Liver (tissue), 9 donors: ENCODE results near the gene CEP120. TPM values are rescaled to one million over a fixed set of nuclear protein-coding genes. Genes with fewer than 3 reads are reported as not detected.
A peak's percentile ranks its signal among the peaks of the same experiment; 100 is the strongest.

Source experiments
- DNase-seq: peaks from one replicate; pipeline ENCODE4 v3.0.0-alpha.2; 2017; ENCODE audit warnings: low spot score
- H3K27ac ChIP-seq, 2 donors: one replicate each; pipeline ENCODE4 v1.7.0; 2013; ENCODE audit warnings: inconsistent platforms in 2 of 2, low read length in 2 of 2, control low read depth in 1 of 2, low read depth in 1 of 2, mild to moderate bottlenecking in 1 of 2
- H3K27me3 ChIP-seq, 4 donors: one replicate each; pipeline versions ENCODE4 v1.6.1 to v1.7.0; 2013; ENCODE audit warnings: low read length in 3 of 4, inconsistent platforms in 1 of 4, mild to moderate bottlenecking in 1 of 4, moderate library complexity in 1 of 4; ENCODE audit not compliant: control insufficient read depth in 4 of 4, insufficient read depth in 4 of 4
- H3K36me3 ChIP-seq, 4 donors: one replicate each; pipeline versions ENCODE4 v1.6.1 to v1.7.0; 2013; ENCODE audit warnings: low read length in 3 of 4, mild to moderate bottlenecking in 3 of 4, low read depth in 1 of 4, moderate library complexity in 1 of 4; ENCODE audit not compliant: control insufficient read depth in 4 of 4, insufficient read depth in 3 of 4
- H3K4me1 ChIP-seq, 4 donors: one replicate each; pipeline versions ENCODE4 v1.6.1 to v1.7.0; 2013; ENCODE audit warnings: low read length in 3 of 4, mild to moderate bottlenecking in 3 of 4, moderate library complexity in 1 of 4; ENCODE audit not compliant: control insufficient read depth in 4 of 4, insufficient read depth in 4 of 4
- H3K4me3 ChIP-seq, 3 donors: one replicate each; pipeline versions ENCODE4 v1.6.1 to v1.7.0; 2013; ENCODE audit warnings: low read length in 3 of 3, control low read depth in 1 of 3, low read depth in 1 of 3, mild to moderate bottlenecking in 1 of 3
- H3K9ac ChIP-seq, 2 donors: one replicate each; pipeline ENCODE4 v1.7.0; 2013; ENCODE audit warnings: low read length in 2 of 2, mild to moderate bottlenecking in 2 of 2, moderate library complexity in 2 of 2, control low read depth in 1 of 2, low read depth in 1 of 2
- H3K9me3 ChIP-seq, 4 donors: one replicate each; pipeline versions ENCODE4 v1.6.1 to v1.7.0; 2013; ENCODE audit warnings: low read length in 3 of 4; ENCODE audit not compliant: control insufficient read depth in 4 of 4
- ATF3 ChIP-seq: IDR thresholded peaks from 2 replicates; pipeline ENCODE4 v1.6.1; 2016; ENCODE audit warnings: antibody characterized with exemption
- CTCF ChIP-seq: fragments of 150-350 bp; IDR thresholded peaks from 2 replicates; pipeline ENCODE4 v1.5.1; 2017; ENCODE audit warnings: improper control_type of control experiment, low read depth, low read length; ENCODE audit not compliant: missing input control
- EGR1 ChIP-seq, 2 donors: IDR thresholded peaks; 2 replicates each; pipeline ENCODE4 v1.6.1; 2016 to 2018; ENCODE audit warnings: antibody characterized with exemption in 2 of 2, low read depth in 2 of 2
- FOXA1 ChIP-seq: IDR thresholded peaks from 2 replicates; pipeline ENCODE4 v1.6.1; 2016; ENCODE audit warnings: antibody characterized with exemption
- FOXA2 ChIP-seq: IDR thresholded peaks from 2 replicates; pipeline ENCODE4 v1.6.1; 2016; ENCODE audit warnings: antibody characterized with exemption
- GABPA ChIP-seq, 2 donors: IDR thresholded peaks in 1 of 2; conservative IDR thresholded peaks in 1 of 2; 2 replicates each; pipeline ENCODE4 v1.6.1; 2016; ENCODE audit warnings: antibody characterized with exemption in 2 of 2, mild to moderate bottlenecking in 1 of 2, moderate library complexity in 1 of 2
- HNF4A ChIP-seq, 2 donors: conservative IDR thresholded peaks; 2 replicates each; pipeline ENCODE4 v1.6.1; 2016; ENCODE audit warnings: antibody characterized with exemption in 2 of 2, mild to moderate bottlenecking in 2 of 2
- HNF4G ChIP-seq: IDR thresholded peaks from 2 replicates; pipeline ENCODE4 v1.6.1; 2016; ENCODE audit warnings: antibody characterized with exemption
- JUND ChIP-seq, 2 donors: IDR thresholded peaks; 2 replicates each; pipeline ENCODE4 v1.6.1; 2016; ENCODE audit warnings: antibody characterized with exemption in 2 of 2
- MAX ChIP-seq: IDR thresholded peaks from 2 replicates; pipeline ENCODE4 v1.6.1; 2016; ENCODE audit warnings: antibody characterized with exemption
- NR2F2 ChIP-seq: IDR thresholded peaks from 2 replicates; pipeline ENCODE4 v1.6.1; 2016; ENCODE audit warnings: antibody characterized with exemption
- RAD21 ChIP-seq, 2 donors: IDR thresholded peaks; 2 replicates each; pipeline ENCODE4 v1.6.1; 2016; ENCODE audit warnings: antibody characterized with exemption in 2 of 2, mild to moderate bottlenecking in 2 of 2
- REST ChIP-seq: IDR thresholded peaks from 2 replicates; pipeline ENCODE4 v1.6.1; 2016; ENCODE audit warnings: antibody characterized with exemption, mild to moderate bottlenecking
- RXRA ChIP-seq, 2 donors: IDR thresholded peaks; 2 replicates each; pipeline ENCODE4 v1.6.1; 2017 to 2018; ENCODE audit warnings: antibody characterized with exemption in 2 of 2, mild to moderate bottlenecking in 1 of 2
- SP1 ChIP-seq: IDR thresholded peaks from 2 replicates; pipeline ENCODE4 v1.6.1; 2018; ENCODE audit warnings: antibody characterized with exemption, mild to moderate bottlenecking
- TAF1 ChIP-seq: conservative IDR thresholded peaks from 2 replicates; pipeline ENCODE4 v1.6.1; 2016; ENCODE audit warnings: antibody characterized with exemption, mild to moderate bottlenecking
- YY1 ChIP-seq: IDR thresholded peaks from 2 replicates; pipeline ENCODE4 v1.6.1; 2016; ENCODE audit warnings: antibody characterized with exemption, mild to moderate bottlenecking
- ZBTB33 ChIP-seq: IDR thresholded peaks from 2 replicates; pipeline ENCODE4 v1.6.1; 2016; ENCODE audit warnings: antibody characterized with exemption
- WGBS: extraction: QIAGEN DNeasy Blood & Tissue Kit; methylation state at CpG from one replicate; pipeline ENCODE4 v1.1.7; 2013; 5-methylcytosine and 5-hydroxymethylcytosine counted together
- polyA plus RNA-seq, 2 donors: library from polyadenylated mRNA; stranded (reverse) in 1 of 2; unstranded in 1 of 2; fragments of 200-250 nt in 1 of 2; fragments of >200 nt in 1 of 2; fragmentation: Nextera tagmentation in 1 of 2; extraction: Ambion mirVana in 1 of 2; gene quantifications; one replicate each; pipeline versions ENCODE4 v1.2.1 to v1.2.3, GENCODE V29; 2013 to 2015
- total RNA-seq, 2 donors: library from RNA; depleted of rRNA; stranded (reverse); fragments of >200 nt; gene quantifications; one replicate each; pipeline ENCODE4 v1.2.3, GENCODE V29; 2014
- donor health status: healthy.
- donor health status: healthy.
- donor health status: healthy.
- donor health status: healthy.
- donor health status: healthy.

The CEP120 gene
- total and polyA plus RNA-seq, 4 donors, result 2.1 to 11.0 (median 6.7) TPM

GRCh38 chr5:123389794-123390193, 33.4 kb downstream of the CEP120 start:
- no peak overlapping the region for H3K27ac ChIP-seq
- H3K9me3 ChIP-seq, result no peaks in the 10 kb centered on the region
- no peak overlapping the region for H3K9ac ChIP-seq
- H3K36me3 ChIP-seq, result peaks cover 2 to 41% (median 10%) of the 10 kb centered on the region in 4 donors
- TF ChIP-seq HNF4G (no peak), REST (no peak), HNF4A (conservative IDR thresholded peaks at IDR 0.05) (peak in 1 of 2 donors; percentile 8), RAD21 (IDR thresholded peaks at IDR 0.05) (no peak), FOXA2 (no peak), ATF3 (peak; percentile 48)
- no peaks in the 10 kb centered on the region for H3K27me3 ChIP-seq
- H3K4me3 ChIP-seq, result no peak overlapping the region
- no peak for DNase-seq
- peaks cover 0 to 3% (median 1%) of the 10 kb centered on the region in 4 donors for H3K4me1 ChIP-seq

GRCh38 chr5:123387313-123387712, 35.9 kb downstream of the CEP120 start:
- no peak overlapping the region for H3K4me3 ChIP-seq
- no peak overlapping the region for H3K9ac ChIP-seq
- H3K9me3 ChIP-seq, result no peaks in the 10 kb centered on the region
- H3K4me1 ChIP-seq, result peaks cover 3 to 9% (median 4%) of the 10 kb centered on the region in 4 donors
- 90% methylated on average over 3 of the region's 3 CpGs for WGBS
- H3K27ac ChIP-seq, result no peak overlapping the region
- no peak for DNase-seq
- no peaks in the 10 kb centered on the region for H3K27me3 ChIP-seq
- H3K36me3 ChIP-seq, result peaks cover 0 to 38% (median 8%) of the 10 kb centered on the region in 4 donors
- TF ChIP-seq GABPA (IDR thresholded peaks at IDR 0.05 in 1 of 2, conservative IDR thresholded peaks at IDR 0.05 in 1 of 2), result no peak
- no peak for TF ChIP-seq NR2F2
- TF ChIP-seq ATF3, result no peak
- TF ChIP-seq TAF1, result no peak
- TF ChIP-seq EGR1 (IDR thresholded peaks at IDR 0.05; ENCODE audit: low read depth in 2 of 2), result no peak
- no peak for TF ChIP-seq HNF4G
- no peak for TF ChIP-seq RAD21 (IDR thresholded peaks at IDR 0.05)
- TF ChIP-seq RXRA (IDR thresholded peaks at IDR 0.05), result no peak
- no peak for TF ChIP-seq REST
- no peak for TF ChIP-seq MAX
- TF ChIP-seq HNF4A (conservative IDR thresholded peaks at IDR 0.05), result no peak
- TF ChIP-seq FOXA1, result no peak
- TF ChIP-seq FOXA2, result no peak
- TF ChIP-seq SP1, result no peak
- no peak for TF ChIP-seq CTCF
- no peak for TF ChIP-seq YY1
- no peak for TF ChIP-seq JUND (IDR thresholded peaks at IDR 0.05)
- TF ChIP-seq ZBTB33, result no peak
